Thoracic aorta (tissue), 2 donors: ENCODE measurements around the gene SLC37A4. TPM values are rescaled to one million over a fixed set of nuclear protein-coding genes. Genes with fewer than 3 reads are reported as not detected.
A peak's percentile ranks its signal among the peaks of the same experiment; 100 is the strongest.

Source experiments
- ATAC-seq: fragments of 150-250 bp; one replicate; pipeline ENCODE4 v1.8.0; 2017; ENCODE audit warnings: low read depth; ENCODE audit not compliant: insufficient number of reproducible peaks, low FRiP score
- DNase-seq: peaks from one replicate; pipeline ENCODE4 v3.0.0-alpha.2; 2020; ENCODE audit warnings: low spot score
- H3K27ac ChIP-seq, 2 donors: fragments of 200-600 bp; sonication (generic); 1 replicate in 1 of 2; 2 replicates in 1 of 2; pipeline ENCODE4 v1.5.1; 2016; ENCODE audit warnings: mild to moderate bottlenecking in 2 of 2, moderate library complexity in 2 of 2
- H3K27me3 ChIP-seq: fragments of 200-600 bp; sonication (generic); replicated peaks from 2 replicates; pipeline ENCODE4 v1.6.0; 2016; ENCODE audit warnings: mild to moderate bottlenecking; ENCODE audit not compliant: insufficient read depth
- H3K36me3 ChIP-seq: fragments of 200-600 bp; sonication (generic); one replicate; pipeline ENCODE4 v1.5.1; 2016
- H3K4me1 ChIP-seq, 2 donors: fragments of 200-600 bp; sonication (generic); 1 replicate in 1 of 2; 2 replicates in 1 of 2; pipeline versions ENCODE4 v1.5.1 to v1.6.0; 2016; ENCODE audit warnings: low read depth in 2 of 2, mild to moderate bottlenecking in 1 of 2; ENCODE audit not compliant: control insufficient read depth in 1 of 2
- H3K4me3 ChIP-seq: fragments of 200-600 bp; sonication (generic); 2 replicates; pipeline ENCODE4 v1.5.1; 2016; ENCODE audit warnings: mild to moderate bottlenecking
- H3K9me3 ChIP-seq: fragments of 200-600 bp; sonication (generic); 2 replicates; pipeline ENCODE4 v1.5.1; 2016
- total RNA-seq, 2 donors: library from RNA; depleted of rRNA; stranded (reverse); fragments of >200 nt; gene quantifications; one replicate each; pipeline versions ENCODE4 v1.1.0 to v1.2.3, GENCODE V29; 2016
- TF ChIP-seq, protein P1 (sequence below): fragments of 200-600 bp; sonication (generic); IDR thresholded peaks from one replicate; pipeline ENCODE4 v1.5.1; 2019; ENCODE audit warnings: antibody characterized with exemption

Gene SLC37A4
- total RNA-seq, 2 donors from 2014 or later = 12.5 to 15.0 TPM

DNA sequence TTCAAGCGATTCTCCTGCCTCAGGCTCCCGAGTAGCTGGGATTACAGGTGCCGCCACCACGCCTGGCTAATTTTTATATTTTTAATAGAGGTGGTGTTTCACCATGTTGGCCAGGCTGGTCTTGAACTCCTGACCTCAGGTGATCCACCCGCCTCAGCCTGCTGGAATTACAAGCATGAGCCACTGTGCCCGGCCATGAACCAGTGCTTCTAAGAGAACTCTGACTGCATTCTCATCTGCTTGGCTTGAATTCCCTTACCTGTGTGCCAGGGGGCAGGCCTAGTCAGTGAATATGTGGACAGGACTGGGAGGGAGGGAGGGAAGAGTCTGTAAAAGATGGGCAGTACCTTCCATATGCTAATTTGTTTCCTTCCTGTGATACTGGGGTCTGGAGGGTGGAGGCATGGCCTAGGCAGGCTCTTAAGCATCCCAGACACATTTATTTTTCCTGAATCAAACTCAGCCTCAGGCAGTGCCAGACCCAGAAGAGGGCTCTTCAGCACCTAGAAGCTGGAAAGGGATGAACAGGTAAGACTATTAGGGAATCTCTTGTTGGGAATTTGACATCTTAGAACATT lies 19.1 kb downstream of the SLC37A4 start:
- Histone ChIP-seq H3K4me3 (no peak overlapping the region), H3K36me3 (peaks cover 68% of the 10 kb centered on the region), H3K4me1 (peaks cover 5 to 13% of the 10 kb centered on the region in 2 donors), H3K9me3 (no peaks in the 10 kb centered on the region), H3K27ac (no peak overlapping the region), H3K27me3 (no peaks in the 10 kb centered on the region)
- no peak for DNase-seq
- no peak for ATAC-seq
- TF ChIP-seq, protein P1, sequence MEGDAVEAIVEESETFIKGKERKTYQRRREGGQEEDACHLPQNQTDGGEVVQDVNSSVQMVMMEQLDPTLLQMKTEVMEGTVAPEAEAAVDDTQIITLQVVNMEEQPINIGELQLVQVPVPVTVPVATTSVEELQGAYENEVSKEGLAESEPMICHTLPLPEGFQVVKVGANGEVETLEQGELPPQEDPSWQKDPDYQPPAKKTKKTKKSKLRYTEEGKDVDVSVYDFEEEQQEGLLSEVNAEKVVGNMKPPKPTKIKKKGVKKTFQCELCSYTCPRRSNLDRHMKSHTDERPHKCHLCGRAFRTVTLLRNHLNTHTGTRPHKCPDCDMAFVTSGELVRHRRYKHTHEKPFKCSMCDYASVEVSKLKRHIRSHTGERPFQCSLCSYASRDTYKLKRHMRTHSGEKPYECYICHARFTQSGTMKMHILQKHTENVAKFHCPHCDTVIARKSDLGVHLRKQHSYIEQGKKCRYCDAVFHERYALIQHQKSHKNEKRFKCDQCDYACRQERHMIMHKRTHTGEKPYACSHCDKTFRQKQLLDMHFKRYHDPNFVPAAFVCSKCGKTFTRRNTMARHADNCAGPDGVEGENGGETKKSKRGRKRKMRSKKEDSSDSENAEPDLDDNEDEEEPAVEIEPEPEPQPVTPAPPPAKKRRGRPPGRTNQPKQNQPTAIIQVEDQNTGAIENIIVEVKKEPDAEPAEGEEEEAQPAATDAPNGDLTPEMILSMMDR = no peak

DNA sequence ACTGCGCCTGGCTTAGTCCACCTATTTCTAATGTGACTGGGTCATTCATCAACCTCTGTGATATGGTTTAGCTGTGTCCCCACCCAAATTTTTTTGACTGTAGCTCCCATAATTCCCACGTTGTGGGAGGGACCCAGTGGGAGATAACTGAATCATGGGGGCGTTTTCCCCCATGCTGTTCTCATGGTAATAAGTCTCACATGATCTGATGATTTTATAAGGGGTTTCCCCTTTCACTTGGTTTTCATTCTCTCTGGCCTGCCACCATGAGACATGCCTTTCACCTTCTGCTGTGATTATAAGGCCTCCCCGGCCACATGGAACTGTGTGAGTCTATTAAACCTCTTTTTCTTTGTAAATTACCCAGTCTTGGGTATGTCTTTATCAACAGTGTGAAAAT lies 24.0 kb downstream of the SLC37A4 start:
- Histone ChIP-seq H3K9me3 (no peaks in the 10 kb centered on the region), H3K36me3 (peaks cover 52% of the 10 kb centered on the region), H3K27me3 (no peaks in the 10 kb centered on the region), H3K4me3 (no peak overlapping the region), H3K4me1 (no peaks in the 10 kb centered on the region), H3K27ac (no peak overlapping the region)
- DNase-seq (no peak), ATAC-seq (no peak)
- TF ChIP-seq, protein P1 = no peak

DNA sequence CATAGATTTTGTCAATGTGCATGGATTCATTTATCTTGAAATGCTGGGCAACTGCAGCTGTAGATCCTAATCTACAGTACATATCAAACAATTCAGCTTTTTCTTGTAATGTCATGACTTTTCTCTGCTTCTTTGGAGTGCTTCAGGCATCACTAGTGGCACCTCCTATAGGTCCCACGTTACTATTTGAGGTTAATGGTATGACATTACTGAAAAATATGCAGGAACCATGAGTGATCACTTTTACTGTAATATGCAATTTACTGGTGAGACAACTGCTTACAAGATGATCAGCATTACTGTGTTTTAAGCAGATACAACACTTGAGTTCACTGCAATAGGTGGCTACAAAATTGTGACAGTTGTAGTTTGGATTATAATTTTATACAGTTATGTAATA lies 29.8 kb downstream of the SLC37A4 start:
- H3K36me3 ChIP-seq = peaks cover 21% of the 10 kb centered on the region
- H3K4me1 ChIP-seq = peaks cover 8 to 26% of the 10 kb centered on the region in 2 donors
- no peak for ATAC-seq

DNA sequence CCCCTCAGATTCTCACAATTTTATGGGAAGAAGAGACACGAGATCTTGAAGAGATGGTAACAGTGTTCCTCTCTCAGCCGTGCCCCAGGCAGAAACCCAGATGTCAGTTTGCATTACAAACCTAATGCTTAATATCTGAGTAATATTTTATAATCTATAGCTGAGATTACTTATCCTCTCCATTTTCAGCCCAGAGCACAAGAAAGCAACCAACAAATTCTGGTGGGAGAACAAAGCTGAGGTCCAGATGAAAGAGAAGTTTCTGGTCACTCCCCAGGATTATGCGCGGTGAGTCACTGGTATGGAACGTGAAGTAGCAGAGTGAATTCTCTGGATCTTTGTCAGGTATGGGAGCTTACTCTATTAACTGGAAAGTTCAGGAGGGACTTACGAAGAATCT lies 31.9 kb downstream of the SLC37A4 start:
- ATAC-seq = no peak
- no peak for DNase-seq

More for the DNA sequence above, 29.8 kb downstream of the SLC37A4 start:
- TF ChIP-seq, protein P1 = no peak
- no peak overlapping the region for H3K4me3 ChIP-seq
- no peaks in the 10 kb centered on the region for H3K27me3 ChIP-seq
- no peak overlapping the region for H3K27ac ChIP-seq
- no peak for DNase-seq
- no peaks in the 10 kb centered on the region for H3K9me3 ChIP-seq

DNA sequence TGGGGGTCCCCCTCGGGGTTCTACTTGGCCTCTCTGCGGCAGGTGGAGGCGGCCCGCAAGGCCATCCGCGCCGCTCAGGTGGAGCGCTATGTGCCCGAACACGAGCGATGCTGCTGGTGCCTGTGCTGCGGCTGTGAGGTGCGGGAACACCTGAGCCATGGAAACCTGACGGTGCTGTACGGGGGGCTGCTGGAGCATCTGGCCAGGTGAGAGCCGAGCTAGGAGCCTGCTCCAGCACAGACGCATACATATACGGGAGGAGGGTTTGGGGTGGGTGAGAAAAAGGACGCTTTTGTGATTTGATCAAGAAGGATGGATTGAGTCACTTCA lies 32.3 kb downstream of the SLC37A4 start:
- peak overlapping the region; percentile 92 for H3K4me3 ChIP-seq
- H3K4me1 ChIP-seq = peaks cover 8 to 26% of the 10 kb centered on the region in 2 donors
- H3K27ac ChIP-seq = peak overlapping the region; percentile 86 to 87
- ATAC-seq (no peak), DNase-seq (no peak)
- peaks cover 18% of the 10 kb centered on the region for H3K36me3 ChIP-seq
- H3K27me3 ChIP-seq = no peaks in the 10 kb centered on the region
- TF ChIP-seq, protein P1 = no peak
- H3K9me3 ChIP-seq = no peaks in the 10 kb centered on the region

More for the DNA sequence above, 31.9 kb downstream of the SLC37A4 start:
- Histone ChIP-seq H3K27me3 (no peaks in the 10 kb centered on the region), H3K9me3 (no peaks in the 10 kb centered on the region), H3K4me1 (peaks cover 8 to 26% of the 10 kb centered on the region in 2 donors), H3K4me3 (peak overlapping the region; percentile 92), H3K36me3 (peaks cover 18% of the 10 kb centered on the region), H3K27ac (peak overlapping the region; percentile 86 to 87)
- TF ChIP-seq, protein P1 = no peak
